Activated naive CD4-positive, alpha-beta T cell treated with Interleukin-2 at 50 U/mL for 16 hours (primary cell): Measurements from ENCODE around the gene COA5.
"Not testable (repeated sequence)": the region's sequence is repeated elsewhere in the genome, so short reads cannot be mapped to it uniquely, and the experiment has no call there.

Experiments
- DNase-seq: peaks from one replicate; pipeline ENCODE4 v3.0.0-alpha.2; 2020

The COA5 gene

DNA sequence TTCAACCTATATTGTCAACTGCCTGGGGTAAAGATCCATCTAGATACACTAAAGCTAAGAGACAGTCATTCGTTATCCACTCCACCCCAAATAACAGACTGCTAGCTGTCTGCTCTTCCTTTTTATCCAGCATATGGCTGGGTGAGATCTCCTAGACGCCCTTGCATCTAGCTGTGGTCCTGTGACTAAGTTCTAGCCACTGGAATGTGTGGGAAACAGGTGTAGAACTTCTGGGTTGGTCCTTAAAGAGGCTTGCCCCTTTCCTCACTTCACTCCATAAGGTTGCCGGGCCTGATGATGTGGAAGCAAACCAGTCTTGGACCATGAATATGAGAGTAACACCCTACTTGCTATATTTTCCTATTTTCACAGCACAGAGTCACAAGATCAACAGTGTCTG is 3.2 kb downstream of the COA5 start:
- DNase-seq, result no peak

DNA sequence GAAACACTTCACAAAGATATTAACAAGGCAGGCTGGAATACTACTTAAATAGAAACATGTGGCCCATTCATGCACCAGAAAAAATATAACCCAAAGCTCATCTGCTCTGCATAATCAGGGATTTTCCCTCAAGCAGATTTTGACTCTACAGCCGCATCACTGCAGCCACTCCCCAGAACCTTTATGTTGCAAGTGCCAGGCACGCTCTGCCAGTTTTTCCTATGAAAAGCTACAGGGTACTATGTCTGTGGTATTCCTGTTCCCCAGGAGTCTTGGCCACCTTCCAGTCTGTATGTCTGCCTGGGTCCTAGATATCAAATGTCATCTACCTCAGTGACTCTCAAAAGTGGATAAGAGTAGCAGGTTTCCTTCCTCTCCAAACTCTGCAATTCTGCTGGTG is 3.8 kb downstream of the COA5 start:
- DNase-seq, result no peak

DNA sequence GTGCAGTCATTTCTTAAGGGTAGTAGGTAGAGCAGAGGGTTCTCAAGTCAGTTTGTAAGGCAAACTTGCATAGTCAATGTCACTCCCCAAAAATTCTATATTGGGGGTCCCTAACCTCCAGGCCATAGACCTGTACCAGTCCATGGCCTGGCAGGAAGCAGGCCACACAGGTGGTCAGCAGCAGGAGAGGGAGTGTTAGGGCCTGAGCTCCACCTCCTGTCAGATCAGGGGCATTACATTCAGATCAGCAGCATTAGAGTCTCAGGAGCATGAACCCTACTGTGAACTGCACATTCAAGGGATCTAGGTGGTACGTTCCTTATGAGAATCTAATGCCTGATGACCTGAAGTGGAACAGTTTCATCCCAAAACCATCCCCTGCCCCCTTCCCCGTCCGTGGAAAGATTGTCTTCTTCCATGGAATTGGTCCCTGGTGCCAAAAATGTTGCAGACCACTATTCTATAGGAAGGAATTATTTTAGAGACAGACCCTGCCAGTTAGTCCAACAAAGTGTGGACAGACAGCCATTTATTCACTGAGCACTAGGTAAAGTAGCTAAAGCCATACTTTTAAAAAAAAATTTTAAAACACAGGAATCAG is 6.7 kb downstream of the COA5 start:
- no peak for DNase-seq

DNA sequence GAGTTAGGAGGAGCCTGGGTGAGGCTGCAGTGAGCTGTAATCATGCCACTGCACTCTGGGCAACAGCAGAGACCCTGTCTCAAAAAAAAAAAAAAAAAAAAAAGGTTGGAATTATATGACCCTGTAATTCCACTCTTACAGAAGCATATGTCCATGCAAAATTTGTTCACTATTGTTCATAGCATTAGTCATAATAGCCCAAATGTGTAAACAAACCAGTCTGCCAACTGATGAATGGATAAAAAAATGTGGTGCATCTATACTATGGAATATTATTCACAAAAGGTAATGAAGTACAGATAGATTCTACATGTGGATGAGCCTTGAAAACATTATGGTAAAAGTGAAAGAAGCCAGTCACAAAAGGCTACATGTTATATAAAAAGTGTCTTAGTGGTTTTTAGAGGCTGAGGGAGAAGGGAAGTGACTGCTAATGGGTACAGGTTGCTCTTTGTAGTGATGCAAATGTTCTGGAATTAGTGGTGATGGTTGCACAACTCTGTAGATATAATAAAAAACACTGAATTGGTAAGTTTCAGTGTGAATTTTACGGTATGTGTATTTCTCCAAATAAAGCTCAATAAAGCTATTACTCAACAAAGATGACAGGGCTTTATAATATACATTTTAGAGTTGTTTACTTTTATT is 9.4 kb downstream of the COA5 start:
- DNase-seq, result no peak

DNA sequence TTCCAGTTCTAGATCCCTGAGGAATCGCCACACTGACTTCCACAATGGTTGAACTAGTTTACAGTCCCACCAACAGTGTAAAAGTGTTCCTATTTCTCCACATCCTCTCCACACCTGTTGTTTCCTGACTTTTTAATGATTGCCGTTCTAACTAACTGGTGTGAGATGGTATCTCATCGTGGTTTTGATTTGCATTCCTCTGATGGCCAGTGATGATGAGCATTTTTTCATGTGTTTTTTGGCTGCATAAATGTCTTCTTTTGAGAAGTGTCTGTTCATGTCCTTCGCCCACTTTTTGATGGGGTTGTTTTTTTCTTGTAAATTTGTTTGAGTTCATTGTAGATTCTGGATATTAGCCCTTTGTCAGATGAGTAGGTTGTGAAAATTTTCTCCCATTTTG is 13.6 kb downstream of the COA5 start:
- not testable (repeated sequence) for DNase-seq

DNA sequence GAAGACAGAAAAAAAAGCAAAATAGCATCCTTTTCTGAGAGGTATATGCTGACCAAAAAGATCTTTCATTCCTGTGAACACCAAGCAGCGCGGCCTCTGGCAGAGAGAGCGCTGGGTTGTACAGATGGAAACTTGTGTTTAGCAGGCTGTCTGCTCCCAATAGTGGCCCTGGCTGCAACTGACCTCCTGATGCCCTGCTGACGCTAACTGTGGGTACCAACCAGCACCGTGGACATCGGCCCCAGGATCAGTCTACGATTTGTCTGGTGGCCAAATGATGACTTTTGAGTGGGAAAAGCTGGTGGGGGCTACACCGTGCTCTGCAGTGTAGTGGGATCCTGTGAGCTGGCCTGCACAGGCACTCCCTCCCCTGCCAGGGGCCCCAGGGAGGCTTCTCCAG is 15.7 kb downstream of the COA5 start:
- DNase-seq, result no peak

DNA sequence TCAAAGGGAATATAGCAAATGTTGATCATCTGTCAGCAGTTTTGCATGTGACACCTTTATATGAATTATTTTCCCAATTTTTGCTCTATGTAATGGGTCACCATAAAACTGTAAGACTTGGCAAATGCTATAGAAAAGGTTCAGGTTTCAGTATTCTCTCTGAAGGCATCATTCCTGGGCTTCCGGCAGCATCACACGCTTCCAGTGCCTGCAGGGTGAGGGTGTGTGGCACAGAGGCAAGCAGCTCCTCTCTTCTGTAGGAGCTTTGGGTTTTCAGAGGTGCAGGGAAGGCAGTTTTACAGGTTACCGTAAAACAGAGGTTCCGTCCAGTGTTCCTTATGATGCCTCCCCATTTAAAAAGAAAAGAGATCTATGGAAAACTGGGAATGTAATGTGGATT is 18.8 kb downstream of the COA5 start:
- no peak for DNase-seq

DNA sequence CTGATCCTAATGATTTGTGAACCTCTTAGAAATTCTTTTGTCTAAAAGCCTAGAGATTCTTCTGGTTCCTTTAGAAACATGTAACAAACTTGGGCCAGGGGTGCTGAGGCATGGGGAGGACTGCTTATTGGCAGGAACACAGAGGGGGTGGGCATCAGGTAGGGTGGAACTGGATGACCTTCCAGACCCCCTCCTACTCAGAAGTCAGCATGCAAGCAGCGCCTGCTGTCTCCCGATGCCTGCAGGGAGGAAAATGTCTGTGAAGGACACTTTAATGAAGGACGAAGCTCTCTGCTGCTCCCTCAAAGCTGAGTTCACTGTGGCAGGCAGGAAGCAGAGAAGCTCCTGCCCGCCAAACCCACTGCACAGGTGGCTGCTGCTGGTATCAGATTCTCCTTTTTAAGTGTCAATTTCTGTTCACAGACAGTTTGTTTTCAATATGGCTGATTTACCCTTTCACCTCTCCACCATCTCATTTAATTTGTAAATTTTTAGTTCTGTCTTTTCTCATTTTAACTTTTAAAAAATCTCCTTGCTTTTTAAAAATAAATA is 19.4 kb downstream of the COA5 start:
- no peak for DNase-seq

DNA sequence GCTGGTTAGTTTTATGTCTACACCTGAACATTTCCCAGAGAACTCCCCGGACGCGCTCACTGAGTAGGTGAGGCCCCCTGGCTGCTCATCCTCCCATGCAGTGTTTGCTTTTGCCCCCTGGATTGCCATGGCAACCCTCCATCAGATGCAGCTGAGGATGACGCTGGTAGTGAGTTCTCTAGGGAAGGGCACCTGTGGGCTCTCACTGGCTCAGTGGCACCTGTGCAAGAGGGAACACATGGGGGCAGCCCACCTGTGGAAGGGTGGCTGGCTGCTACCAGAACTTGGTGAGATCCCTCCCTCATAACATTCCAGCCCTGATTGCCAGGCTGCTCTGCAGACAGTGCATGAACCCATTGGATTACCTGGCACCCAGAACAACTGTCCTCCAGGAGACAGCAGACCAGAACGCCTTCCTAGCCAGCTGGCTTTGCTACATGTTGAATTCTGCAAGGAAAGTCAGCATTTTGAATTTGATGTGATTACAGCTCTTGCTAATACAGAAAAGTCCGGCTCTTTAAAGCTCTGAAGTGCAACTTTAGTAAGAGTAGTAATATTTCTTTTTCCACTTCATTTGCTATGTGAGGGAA is 21.7 kb downstream of the COA5 start:
- no peak for DNase-seq

DNA sequence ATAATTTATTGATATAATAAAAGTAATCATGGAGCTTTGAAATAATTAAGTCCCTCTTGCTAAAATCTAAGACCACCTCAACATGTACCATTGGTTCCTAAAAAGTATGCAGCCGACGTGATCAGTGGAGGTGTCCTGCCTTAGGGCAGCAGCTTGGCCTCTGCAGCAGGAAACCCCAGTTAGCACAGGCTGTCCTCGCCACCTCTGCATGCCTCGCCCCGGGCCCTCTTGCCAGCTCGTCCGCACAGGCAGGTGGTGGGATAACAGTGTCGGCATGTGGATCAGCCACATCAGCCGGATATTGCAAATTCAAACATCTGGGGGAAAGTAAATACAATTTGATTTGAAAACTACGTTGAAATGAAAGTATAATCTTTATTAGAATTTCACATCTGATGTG is 22.9 kb downstream of the COA5 start:
- no peak for DNase-seq

DNA sequence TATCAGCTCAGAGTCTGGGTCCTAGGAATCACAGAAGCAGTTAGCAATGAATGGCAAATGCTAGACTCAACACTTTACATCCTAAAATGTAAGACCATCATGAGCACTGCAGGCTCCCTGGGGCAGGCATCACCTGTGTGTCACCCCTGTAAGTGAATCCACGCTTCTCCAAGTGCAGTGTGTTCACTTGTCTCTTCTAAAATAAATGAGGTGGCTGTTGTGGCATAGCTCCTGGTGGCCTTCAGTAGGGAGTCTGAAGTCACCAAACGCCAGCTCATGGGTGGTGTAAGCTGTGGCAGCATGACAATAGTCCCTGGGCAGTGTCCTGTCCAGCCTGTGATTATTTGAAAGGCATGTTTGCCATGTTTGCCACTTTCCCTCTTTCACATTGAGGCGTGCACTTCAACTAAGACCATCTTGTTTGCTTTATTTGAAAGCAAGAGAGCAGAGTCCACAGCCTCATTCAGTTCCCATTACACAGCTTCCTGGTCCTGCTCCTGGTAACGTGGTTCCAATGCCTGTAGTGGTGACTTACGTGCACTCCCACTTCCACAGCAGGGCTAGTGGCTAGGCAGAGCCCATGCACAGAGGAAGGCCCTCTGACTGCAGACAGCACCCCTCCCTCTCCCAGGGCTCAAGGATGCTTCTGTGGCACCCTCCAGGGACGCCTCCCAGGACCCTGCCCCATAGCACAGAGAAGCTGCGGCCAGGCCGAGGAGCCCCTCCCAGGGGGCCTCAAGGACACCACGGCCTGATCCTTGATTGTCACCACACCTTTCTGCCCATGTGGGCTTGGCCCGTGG is 24.3 kb downstream of the COA5 start:
- no peak for DNase-seq

DNA sequence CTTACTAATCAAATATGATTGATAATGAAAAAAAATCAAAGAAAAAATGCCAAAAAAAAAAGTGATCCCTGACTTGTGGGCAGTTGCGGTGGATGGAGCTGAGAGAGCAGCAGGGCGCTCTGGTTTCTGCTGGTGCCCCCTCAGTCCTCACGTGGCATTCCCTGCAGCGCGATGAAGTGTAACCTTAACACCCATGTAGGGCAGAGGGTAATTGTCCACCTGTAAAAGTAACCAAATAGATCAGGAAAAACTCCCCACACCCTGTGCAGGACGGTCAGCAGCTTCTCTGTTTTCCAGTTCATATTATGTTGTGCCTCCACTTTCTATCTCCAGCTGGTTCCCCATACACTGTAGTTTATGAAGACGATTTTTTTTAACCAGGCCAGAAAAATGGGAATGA is 25.0 kb downstream of the COA5 start:
- DNase-seq, result no peak

DNA sequence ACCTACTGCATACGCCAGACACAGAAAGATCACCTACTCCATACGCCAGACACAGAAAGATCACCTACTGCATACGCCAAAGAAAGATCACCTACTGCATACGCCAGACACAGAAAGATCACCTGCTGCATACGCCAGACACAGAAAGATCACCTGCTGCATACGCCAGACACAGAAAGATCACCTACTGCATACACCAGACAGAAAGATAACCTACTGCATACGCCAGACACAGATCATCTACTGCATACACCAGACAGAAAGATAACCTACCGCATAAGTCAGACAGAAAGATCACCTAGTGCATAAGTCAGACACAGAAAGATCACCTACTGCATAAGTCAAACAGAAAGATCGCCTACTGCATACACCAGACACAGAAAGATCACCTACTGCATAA is 25.8 kb downstream of the COA5 start:
- no peak for DNase-seq

DNA sequence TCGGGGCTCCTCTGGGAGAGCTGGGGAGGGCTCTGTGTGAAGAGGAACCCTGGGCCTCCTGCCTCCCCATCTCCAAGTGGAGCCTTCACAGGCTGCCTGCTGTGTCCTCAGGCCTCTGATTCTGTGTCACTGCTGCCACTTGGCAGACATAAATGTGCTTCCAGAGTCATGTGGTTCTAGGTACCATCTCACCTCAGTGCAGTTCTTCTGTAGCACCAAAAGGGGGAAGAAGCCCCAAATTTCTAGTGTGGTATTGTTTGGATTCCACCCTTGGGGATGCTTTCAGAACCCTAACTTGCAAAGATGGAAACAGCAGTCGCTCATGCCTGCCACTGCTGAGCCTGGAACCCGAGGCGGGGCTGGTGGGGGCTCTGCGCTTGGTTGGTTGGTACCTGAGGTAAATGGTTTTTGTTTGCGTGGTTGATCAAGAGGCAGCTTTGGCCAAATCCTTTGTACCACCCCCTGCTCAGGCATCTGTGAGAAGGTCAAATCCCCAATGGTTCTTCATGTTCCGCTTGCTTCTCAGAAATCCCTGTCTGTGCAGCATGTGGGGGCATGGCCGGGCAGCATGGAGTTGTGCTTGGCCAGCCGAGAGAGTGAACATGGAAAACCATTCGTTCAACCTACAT is 27.5 kb downstream of the COA5 start:
- no peak for DNase-seq

DNA sequence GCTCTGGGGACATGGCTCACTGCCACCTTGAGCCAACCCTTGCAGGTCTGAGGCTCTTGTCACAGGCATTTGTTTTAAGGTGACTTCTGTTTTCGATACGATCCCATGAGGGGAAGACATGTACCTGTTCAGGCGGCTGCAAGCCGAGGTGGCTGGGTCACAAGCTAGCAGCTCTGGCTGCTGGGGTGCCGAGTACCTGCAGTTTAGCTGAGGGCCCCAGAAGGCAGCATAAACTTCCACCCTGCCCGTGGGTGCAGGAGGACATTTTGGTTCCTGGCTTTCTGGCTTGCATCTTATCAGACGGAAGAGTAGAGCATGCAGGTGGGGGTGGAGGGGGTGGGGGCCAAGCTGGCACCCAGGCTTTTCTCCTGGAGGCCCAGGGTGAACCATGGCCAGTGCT is 28.4 kb downstream of the COA5 start:
- no peak for DNase-seq

DNA sequence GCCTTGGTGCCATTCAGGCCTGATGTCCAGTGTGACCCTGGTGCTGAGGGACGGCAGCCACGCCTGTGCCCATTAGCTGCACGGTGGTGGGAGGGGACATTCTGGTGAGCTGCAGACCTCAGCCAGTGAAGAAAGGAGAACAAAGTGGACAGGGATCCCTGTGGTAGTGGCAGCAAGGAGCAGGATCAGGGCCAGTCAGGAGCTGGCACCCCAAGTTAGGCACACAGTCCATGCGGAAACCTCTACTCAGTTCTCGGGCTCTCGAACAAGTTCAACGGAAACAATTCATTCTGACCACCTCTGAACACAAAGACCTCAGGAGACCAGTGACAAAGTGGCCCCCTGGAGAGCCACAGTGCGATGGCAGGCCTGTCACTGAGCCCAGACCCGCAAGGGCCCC is 30.1 kb downstream of the COA5 start:
- DNase-seq, result no peak

DNA sequence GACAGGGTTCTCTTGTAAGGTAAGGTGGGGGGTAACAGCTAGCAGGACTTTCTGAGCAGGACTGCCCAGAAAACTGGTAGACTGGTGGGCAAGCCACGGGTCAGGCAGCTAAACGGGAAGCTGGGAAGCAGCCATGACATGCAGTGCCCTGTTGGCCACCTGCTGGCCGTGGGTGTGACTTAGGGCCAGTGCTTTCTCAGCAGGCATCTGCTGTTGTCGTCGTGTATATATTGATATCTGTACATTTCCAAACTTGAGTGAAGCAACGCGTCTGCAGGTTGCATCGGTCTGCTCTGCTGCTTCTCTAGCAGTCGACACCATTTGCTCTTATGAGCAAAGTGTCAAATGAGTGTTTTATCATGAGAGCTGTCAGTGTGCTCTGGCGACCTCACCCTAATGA is 31.0 kb downstream of the COA5 start:
- DNase-seq, result no peak

DNA sequence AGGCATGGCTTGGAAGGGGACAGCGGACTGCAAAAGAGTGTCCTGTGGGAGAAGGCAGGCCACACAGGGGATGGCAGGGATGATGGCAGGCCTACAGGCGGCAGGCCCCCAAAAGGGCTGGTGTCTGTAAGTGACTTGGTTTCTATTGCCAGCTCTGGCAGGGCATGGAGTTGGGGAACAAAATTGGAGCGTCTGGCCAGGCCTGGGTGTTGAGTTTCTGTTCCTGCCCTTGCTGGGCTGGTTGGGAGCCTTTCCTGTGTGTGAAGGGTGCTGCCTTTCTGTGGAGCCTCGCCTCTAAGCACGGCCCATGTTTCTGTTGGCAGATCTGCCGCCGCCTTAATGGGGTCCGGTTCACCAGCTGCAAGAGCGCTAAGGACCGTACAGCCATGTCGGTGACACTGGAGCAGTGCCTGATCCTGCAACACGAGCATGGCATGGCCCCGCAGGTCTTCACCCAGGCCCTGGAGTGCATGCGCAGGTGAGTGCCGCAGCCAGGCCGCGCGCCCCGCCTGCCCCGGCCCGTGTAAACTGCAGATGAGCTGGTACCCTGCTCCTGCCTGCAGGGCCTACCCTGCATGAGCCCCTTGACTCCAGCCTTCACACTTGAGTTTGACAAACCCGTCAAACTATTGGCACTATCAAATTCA is 31.5 kb downstream of the COA5 start:
- no peak for DNase-seq

DNA sequence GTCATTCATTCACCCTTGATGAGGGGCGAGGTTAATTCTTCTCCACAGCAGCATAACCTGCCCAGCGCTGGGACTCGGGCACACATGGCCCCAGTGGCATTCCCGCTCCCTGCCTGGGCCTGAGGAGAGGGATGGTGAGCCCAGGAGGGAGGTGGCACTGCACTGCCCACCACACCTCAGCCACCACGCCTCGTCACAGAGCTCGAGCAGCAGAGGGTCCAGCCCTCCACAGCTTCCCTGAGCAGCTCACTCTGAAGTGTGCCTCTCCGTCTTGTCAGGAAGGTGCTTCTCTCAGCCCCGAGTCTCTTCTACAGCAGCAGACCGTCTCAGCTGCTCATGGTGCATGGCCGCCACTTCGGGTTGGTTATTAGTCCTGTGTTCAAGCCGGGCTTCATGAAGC is 34.9 kb downstream of the COA5 start:
- no peak for DNase-seq

DNA sequence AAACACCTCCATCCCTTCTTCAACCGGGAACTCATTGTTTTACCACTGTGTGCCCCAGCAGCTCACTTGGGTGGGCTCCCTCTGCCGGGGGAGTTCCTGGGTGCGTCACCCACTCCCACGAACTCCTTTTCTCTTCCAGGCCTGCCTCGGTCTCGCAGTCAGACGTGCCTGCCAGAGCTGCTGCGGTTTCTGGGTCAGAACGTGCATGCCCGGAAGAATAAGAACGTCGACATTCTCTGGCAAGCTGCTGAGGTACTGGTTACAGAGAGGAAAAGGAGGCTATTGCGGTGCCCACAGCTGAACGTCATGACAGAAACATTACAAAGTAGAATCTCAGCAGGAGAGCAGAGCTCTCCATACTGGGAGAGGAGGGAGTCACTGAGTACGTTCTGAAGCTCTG is 35.6 kb downstream of the COA5 start:
- DNase-seq, result no peak

DNA sequence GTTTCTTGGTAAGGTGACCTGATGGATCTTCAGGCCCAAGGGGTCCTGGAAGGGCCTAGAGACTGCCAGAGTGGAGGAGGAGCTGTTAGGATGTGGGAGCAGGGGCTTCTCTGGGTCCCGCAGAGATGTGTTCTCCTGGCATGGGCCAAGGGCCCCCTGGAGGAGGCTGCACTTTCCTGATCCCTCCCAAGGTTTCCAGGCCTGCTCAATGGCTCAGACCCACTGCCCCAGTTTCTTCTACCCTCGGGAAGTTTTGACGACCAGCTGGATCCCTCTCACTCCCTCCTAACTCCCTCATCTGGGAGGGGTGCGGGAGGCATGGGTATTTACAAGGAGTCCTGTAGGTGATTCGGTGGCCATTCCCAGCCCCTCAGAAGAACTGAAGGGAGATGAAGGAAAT is 36.1 kb downstream of the COA5 start:
- no peak for DNase-seq

DNA sequence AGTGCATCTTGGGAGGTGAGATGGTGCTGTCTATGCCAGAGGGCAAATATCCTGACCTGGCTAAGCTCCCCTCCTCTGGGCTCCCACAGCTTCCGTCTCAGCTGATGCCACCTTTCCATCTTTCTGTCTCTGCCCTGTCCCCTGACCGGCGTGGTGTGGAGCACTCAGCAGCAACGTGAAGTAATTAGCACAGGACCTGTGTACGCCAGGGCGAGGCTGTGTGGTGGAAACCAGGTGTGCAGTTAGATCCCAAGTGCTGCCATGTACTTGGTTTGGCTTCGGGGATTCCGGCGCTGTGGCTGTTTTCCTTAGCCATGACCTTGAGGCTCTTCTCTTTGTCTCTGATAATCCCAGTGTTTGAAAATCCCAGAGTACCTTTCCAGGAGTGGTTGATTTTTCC is 36.5 kb downstream of the COA5 start:
- no peak for DNase-seq
